Fibroblast of mammary gland (primary cell): ENCODE results near the gene PPP2R2B.
A peak's percentile ranks its signal among the peaks of the same experiment; 100 is the strongest.

Experiments
- DNase-seq: peaks from one replicate; pipeline ENCODE4 v3.0.0-alpha.2; 2010; ENCODE audit warnings: low read depth
- H3K4me3 ChIP-seq: 2 replicates; pipeline ENCODE4 v1.5.1; 2011; ENCODE audit warnings: low read depth, mild to moderate bottlenecking, low read length, moderate library complexity; ENCODE audit not compliant: control insufficient read depth
- CTCF ChIP-seq: conservative IDR thresholded peaks from 2 replicates; pipeline ENCODE4 v1.5.1; 2011; ENCODE audit warnings: low read depth, low read length, inconsistent platforms; ENCODE audit not compliant: control insufficient read depth, insufficient read depth

PPP2R2B gene

GRCh38 chr5:146825033-146825432 is 53.5 kb downstream of the PPP2R2B start:
- peak; percentile 36 for DNase-seq
- H3K4me3 ChIP-seq = no peak overlapping the region
- no peak for TF ChIP-seq CTCF

GRCh38 chr5:146821732-146822131 is 56.8 kb downstream of the PPP2R2B start:
- no peak overlapping the region for H3K4me3 ChIP-seq

GRCh38 chr5:146820987-146821386 is 57.6 kb downstream of the PPP2R2B start:
- no peak overlapping the region for H3K4me3 ChIP-seq
- TF ChIP-seq CTCF = no peak
- DNase-seq = no peak

More at GRCh38 chr5:146821732-146822131, 56.8 kb downstream of the PPP2R2B start:
- no peak for DNase-seq
- TF ChIP-seq CTCF = no peak

- H3K4me3 ChIP-seq = no peak overlapping the region
- TF ChIP-seq CTCF = no peak
- no peak for DNase-seq
Observed at GRCh38 chr5:146818822-146819221, 59.7 kb downstream of the PPP2R2B start.

- no peak overlapping the region for H3K4me3 ChIP-seq
- DNase-seq = no peak
- TF ChIP-seq CTCF = no peak
Observed at GRCh38 chr5:146817973-146818372, 60.6 kb downstream of the PPP2R2B start.

GRCh38 chr5:146816775-146817387 is 61.7 kb downstream of the PPP2R2B start:
- no peak overlapping the region for H3K4me3 ChIP-seq
- no peak for TF ChIP-seq CTCF
- no peak for DNase-seq

GRCh38 chr5:146815411-146815810 is 63.1 kb downstream of the PPP2R2B start:
- no peak for TF ChIP-seq CTCF
- no peak for DNase-seq
- no peak overlapping the region for H3K4me3 ChIP-seq
